ENCODE measurements around the gene MICALL2.
A peak's percentile ranks its signal among the peaks of the same experiment; 100 is the strongest.

MICALL2 gene

GRCh38 chr7:1415389-1415990, 43.8 kb downstream of the MICALL2 start:
- DNase-seq (ENCODE audit: low read depth in 2 of 2) = no peak

GRCh38 chr7:1413936-1414639, 45.2 kb downstream of the MICALL2 start:
- no peak for DNase-seq (ENCODE audit: low read depth in 2 of 2)

GRCh38 chr7:1412322-1413261, 46.7 kb downstream of the MICALL2 start:
- peak; percentile 86 to 94 for DNase-seq (ENCODE audit: low read depth in 2 of 2)

GRCh38 chr7:1411414-1411813, 47.9 kb downstream of the MICALL2 start:
- no peak for DNase-seq (ENCODE audit: low read depth in 2 of 2)

- no peak for DNase-seq (ENCODE audit: low read depth in 2 of 2)
Observed at GRCh38 chr7:1410992-1411391, 48.3 kb downstream of the MICALL2 start.

- DNase-seq (ENCODE audit: low read depth in 2 of 2) = no peak
Observed at GRCh38 chr7:1409555-1409954, 49.7 kb downstream of the MICALL2 start.

GRCh38 chr7:1408466-1408865, 50.8 kb downstream of the MICALL2 start:
- DNase-seq (ENCODE audit: low read depth in 2 of 2) = no peak

GRCh38 chr7:1407892-1408291, 51.4 kb downstream of the MICALL2 start:
- no peak for DNase-seq (ENCODE audit: low read depth in 2 of 2)

GRCh38 chr7:1404898-1405548, 54.2 kb downstream of the MICALL2 start:
- DNase-seq (ENCODE audit: low read depth in 2 of 2) = no peak

- DNase-seq (ENCODE audit: low read depth in 2 of 2) = no peak
Observed at GRCh38 chr7:1404460-1404809, 54.8 kb downstream of the MICALL2 start.

GRCh38 chr7:1403638-1404459, 55.4 kb downstream of the MICALL2 start:
- DNase-seq (ENCODE audit: low read depth in 2 of 2) = no peak

- no peak for DNase-seq (ENCODE audit: low read depth in 2 of 2)
Observed at GRCh38 chr7:1402791-1403637, 56.3 kb downstream of the MICALL2 start.

- DNase-seq (ENCODE audit: low read depth in 2 of 2) = no peak
Observed at GRCh38 chr7:1402110-1402790, 57.0 kb downstream of the MICALL2 start.

GRCh38 chr7:1401011-1401410, 58.3 kb downstream of the MICALL2 start:
- DNase-seq (ENCODE audit: low read depth in 2 of 2) = no peak

GRCh38 chr7:1400371-1400770, 58.9 kb downstream of the MICALL2 start:
- DNase-seq (ENCODE audit: low read depth in 2 of 2) = no peak

GRCh38 chr7:1397491-1398327, 61.6 kb downstream of the MICALL2 start:
- no peak for DNase-seq (ENCODE audit: low read depth in 2 of 2)

GRCh38 chr7:1396195-1396594, 63.1 kb downstream of the MICALL2 start:
- no peak for DNase-seq (ENCODE audit: low read depth in 2 of 2)

GRCh38 chr7:1395211-1396070, 63.8 kb downstream of the MICALL2 start:
- no peak for DNase-seq (ENCODE audit: low read depth in 2 of 2)
